GM19193 (cell line): Measurements from ENCODE around the gene MAZ.

Source experiments
- POLR2A ChIP-seq: IDR thresholded peaks from 4 replicates; pipeline ENCODE4 v1.6.1; 2011; ENCODE audit not compliant: insufficient read depth, insufficient read length; ENCODE audit errors: extremely low read depth

The MAZ gene

GRCh38 chr16:29854520-29855100 is 48.3 kb downstream of the MAZ start:
- no peak for TF ChIP-seq POLR2A

- no peak for TF ChIP-seq POLR2A
These were observed 50.9 kb downstream of the MAZ start for GRCh38 chr16:29857133-29857760.

GRCh38 chr16:29858149-29858849 is 52.0 kb downstream of the MAZ start:
- TF ChIP-seq POLR2A, result no peak

- no peak for TF ChIP-seq POLR2A
These were observed 52.6 kb downstream of the MAZ start for GRCh38 chr16:29858974-29859373.

- no peak for TF ChIP-seq POLR2A
These were observed 53.9 kb downstream of the MAZ start for GRCh38 chr16:29860218-29860617.
